GM12878 (cell line): Measurements from ENCODE around the gene ZNF554. TPM values are rescaled to one million over a fixed set of nuclear protein-coding genes. Genes with fewer than 3 reads are reported as not detected.

Source experiments
- ATAC-seq: fragments of 200-7000 bp; cut with Tn5 transposase; 3 replicates; pipeline ENCODE4 v1.9.1; 2020; ENCODE audit warnings: mild to moderate bottlenecking, moderate library complexity
- BruUV-seq: library from RNA; stranded (reverse); fragments of 400-500 nt; replicated peaks from 2 replicates; lab custom pipeline; 2021; lab: Mats Ljungman, UMichigan
- CTCF ChIA-PET: fragments of 300-600 bp; sonication (Branson Sonifier 250); formaldehyde crosslinking; extraction: SDS; loops from one replicate; lab custom pipeline; 2021; ENCODE audit warnings: inconsistent platforms; lab: Yijun Ruan, JAX
- POLR2A ChIA-PET: fragments of 350-600 bp; formaldehyde crosslinking; extraction: SDS; loops from one replicate; lab custom pipeline; 2021; ENCODE audit warnings: inconsistent platforms; lab: Charles Lee
- RAD21 ChIA-PET: fragments of 300-600 bp; sonication (Branson Sonifier 250); formaldehyde crosslinking; loops from one replicate; lab custom pipeline; 2023; ENCODE audit warnings: antibody characterized with exemption; ENCODE audit not compliant: unreplicated experiment; lab: Charles Lee
- SMC1A ChIA-PET: fragments of 300-600 bp; sonication (Branson Sonifier 250); formaldehyde crosslinking; loops from one replicate; lab custom pipeline; 2023; ENCODE audit not compliant: unreplicated experiment, uncharacterized antibody; lab: Charles Lee
- DNase-seq: peaks from one replicate; pipeline ENCODE4 v3.0.0-alpha.2; 2011; ENCODE audit warnings: low read depth, low spot score
- FAIRE-seq: peaks from 3 replicates; lab custom pipeline; 2011; peaks lifted over from hg19 to GRCh38; lab: Jason Lieb, UNC
- H2AFZ ChIP-seq: 2 replicates; pipeline ENCODE4 v1.6.0; 2011; ENCODE audit warnings: low read depth, low read length, control low read depth; ENCODE audit not compliant: control insufficient read depth
- H3K27ac ChIP-seq: 2 replicates; pipeline ENCODE4 v1.5.1; 2011; ENCODE audit warnings: control low read depth; ENCODE audit not compliant: control insufficient read depth, insufficient read depth
- H3K27me3 ChIP-seq, 2 experiments: replicated peaks in 1 of 2; 2 replicates each; pipeline versions ENCODE4 v1.6.0 to v1.6.1; 2011; ENCODE audit warnings: low read length in 1 of 2; ENCODE audit not compliant: control insufficient read depth in 2 of 2, insufficient read depth in 2 of 2
- H3K36me3 ChIP-seq, 2 experiments: 2 replicates each; pipeline ENCODE4 v1.5.1; 2011; ENCODE audit warnings: low read length in 1 of 2; ENCODE audit not compliant: control insufficient read depth in 2 of 2, insufficient read depth in 2 of 2
- H3K4me1 ChIP-seq: 2 replicates; pipeline ENCODE4 v1.6.1; 2011; ENCODE audit warnings: mild to moderate bottlenecking, low read length, moderate library complexity, mixed read lengths; ENCODE audit not compliant: control insufficient read depth, insufficient read depth
- H3K4me2 ChIP-seq: 2 replicates; pipeline ENCODE4 v1.6.0; 2011; ENCODE audit warnings: control low read depth; ENCODE audit not compliant: control insufficient read depth, insufficient read depth
- H3K4me3 ChIP-seq: fragments of 200-600 bp; sonication (generic); 2 replicates; pipeline ENCODE4 v1.5.1; 2016
- H3K79me2 ChIP-seq: 2 replicates; pipeline ENCODE4 v1.6.0; 2011; ENCODE audit warnings: low read length; ENCODE audit not compliant: control insufficient read depth, insufficient read depth
- H3K9ac ChIP-seq: 2 replicates; pipeline ENCODE4 v1.8.0; 2011; ENCODE audit warnings: low read length, control low read depth, mixed read lengths; ENCODE audit not compliant: control insufficient read depth, insufficient read depth
- H3K9me3 ChIP-seq: replicated peaks from 3 replicates; pipeline ENCODE4 v1.5.1; 2011; ENCODE audit warnings: mild to moderate bottlenecking, low read length; ENCODE audit not compliant: control insufficient read depth, insufficient read depth
- H4K20me1 ChIP-seq: 2 replicates; pipeline ENCODE4 v1.6.0; 2011; ENCODE audit not compliant: control insufficient read depth, insufficient read depth
- EZH2 ChIP-seq: IDR thresholded peaks from 2 replicates; pipeline ENCODE4 v1.6.1; 2012; ENCODE audit warnings: low read depth, mild to moderate bottlenecking, control low read depth, inconsistent platforms, low read length, borderline replicate concordance; ENCODE audit not compliant: control insufficient read depth
- IKZF2 ChIP-seq, 2 experiments: fragments of 450-650 bp; IDR thresholded peaks; 2 replicates each; pipeline ENCODE4 v1.6.1; 2017; ENCODE audit warnings: mild to moderate bottlenecking in 2 of 2, moderate library complexity in 2 of 2
- KDM1A ChIP-seq: fragments of 200-600 bp; sonication (generic); IDR thresholded peaks from 2 replicates; pipeline ENCODE4 v1.6.1; 2016; ENCODE audit warnings: borderline replicate concordance
- MTA2 ChIP-seq: fragments of 450-650 bp; IDR thresholded peaks from 2 replicates; pipeline ENCODE4 v1.6.1; 2016; ENCODE audit warnings: low read depth, mild to moderate bottlenecking, moderate library complexity
- NR2C1 ChIP-seq: fragments of 450-650 bp; IDR thresholded peaks from 2 replicates; pipeline ENCODE4 v1.6.1; 2017; ENCODE audit warnings: antibody characterized with exemption, mild to moderate bottlenecking, moderate library complexity
- NRF1 ChIP-seq: conservative IDR thresholded peaks from 2 replicates; pipeline ENCODE4 v1.6.1; 2011; ENCODE audit warnings: mild to moderate bottlenecking, low read depth, low read length, improper control_type of control experiment
- SP1 ChIP-seq: IDR thresholded peaks from one replicate; pipeline ENCODE4 v1.6.1; 2011; ENCODE audit warnings: low read depth, low read length
- ZNF207 ChIP-seq: fragments of 450-650 bp; IDR thresholded peaks from 2 replicates; pipeline ENCODE4 v1.6.1; 2014; ENCODE audit warnings: antibody characterized with exemption, mild to moderate bottlenecking, borderline replicate concordance
- ZNF622 ChIP-seq: fragments of 450-650 bp; IDR thresholded peaks from 2 replicates; pipeline ENCODE4 v1.6.1; 2017; ENCODE audit warnings: mild to moderate bottlenecking, inconsistent platforms
- WGBS: methylation state at CpG from one replicate; pipeline ENCODE4 v1.1.6; 2016; ENCODE audit warnings: low lambda C conversion rate; ENCODE audit not compliant: insufficient replicate concordance, insufficient coverage; ENCODE audit errors: missing lambda C conversion rate; 5-methylcytosine and 5-hydroxymethylcytosine counted together
- in situ Hi-C: fragments of 300-500 bp; cut with MboI; formaldehyde crosslinking; loops from 9 replicates; pipeline ENCODE4 v1.14.3; 2018; ENCODE audit warnings: mixed read lengths
- intact Hi-C: fragments of 100-400 bp; cut with micrococcal nuclease; formaldehyde crosslinking; loops from one replicate; pipeline ENCODE4 v1.14.2; 2022; ENCODE audit not compliant: unreplicated experiment
- polyA plus RNA-seq, 11 experiments: library from polyadenylated mRNA; depleted of rRNA in 4 of 11; unstranded in 6 of 11; stranded (reverse) in 5 of 11; fragments of >200 nt; fragmentation: Nextera tagmentation in 4 of 11; fragmentation: Illumina TruSeq in 1 of 11; extraction: Ambion mirVana in 4 of 11; extraction: Trizol in 1 of 11; gene quantifications; 1 replicate in 1 of 11; 2 replicates in 10 of 11; pipeline versions ENCODE4 v1.2.1 to v1.2.3, GENCODE V29; 2011 to 2016; ENCODE audit warnings: inconsistent platforms in 2 of 11, missing spikeins in 2 of 11, low read depth in 1 of 11
- total RNA-seq, 4 experiments: library from RNA; depleted of rRNA in 3 of 4; stranded (reverse); fragments of >200 nt in 3 of 4; fragmentation: Illumina TruSeq in 1 of 4; extraction: Trizol in 1 of 4; gene quantifications; 2 replicates each; pipeline versions ENCODE4 v1.2.1 to v1.2.3, GENCODE V29; 2013 to 2021
- TF ChIP-seq, protein P1 (sequence below): fragments of 450-650 bp; IDR thresholded peaks from 2 replicates; pipeline ENCODE4 v1.6.1; 2016; ENCODE audit warnings: mild to moderate bottlenecking

The ZNF554 gene
- total and polyA plus RNA-seq, 10 of the 15 experiments (the other 5 are each of a cell fraction or from before 2014, with no cell fraction given) = 0.19 to 2.1 (median 1.4) TPM

DNA sequence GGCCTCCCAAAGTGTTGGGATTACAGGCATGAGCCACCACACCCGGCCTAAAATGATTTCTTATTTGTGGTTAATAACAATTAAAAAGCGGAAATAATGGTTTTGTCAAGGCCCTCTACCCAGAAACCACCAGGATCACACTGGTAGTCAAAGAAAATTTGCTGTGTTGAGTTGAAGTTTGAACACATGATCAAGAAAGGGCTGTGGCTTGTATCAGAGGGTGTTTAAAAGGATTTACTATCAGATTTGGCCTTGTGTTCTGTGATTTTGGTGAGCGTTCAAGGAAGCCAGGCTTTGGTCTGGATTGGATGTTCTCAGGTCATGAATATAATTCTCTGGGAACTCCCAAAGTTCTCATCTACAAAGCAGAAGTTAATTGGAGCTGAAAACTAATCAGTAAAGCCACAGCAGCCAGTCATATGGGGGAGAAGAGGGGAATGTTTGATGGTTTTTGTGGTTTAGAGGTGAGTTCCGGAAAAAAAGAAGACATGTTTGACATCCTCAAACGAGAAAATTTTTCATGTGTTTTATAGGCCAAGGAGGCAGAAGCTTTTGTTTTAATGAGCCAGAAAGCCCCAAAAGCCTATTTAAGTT, 36.9 kb downstream of the ZNF554 start (continued):
- TF ChIP-seq, protein P1, sequence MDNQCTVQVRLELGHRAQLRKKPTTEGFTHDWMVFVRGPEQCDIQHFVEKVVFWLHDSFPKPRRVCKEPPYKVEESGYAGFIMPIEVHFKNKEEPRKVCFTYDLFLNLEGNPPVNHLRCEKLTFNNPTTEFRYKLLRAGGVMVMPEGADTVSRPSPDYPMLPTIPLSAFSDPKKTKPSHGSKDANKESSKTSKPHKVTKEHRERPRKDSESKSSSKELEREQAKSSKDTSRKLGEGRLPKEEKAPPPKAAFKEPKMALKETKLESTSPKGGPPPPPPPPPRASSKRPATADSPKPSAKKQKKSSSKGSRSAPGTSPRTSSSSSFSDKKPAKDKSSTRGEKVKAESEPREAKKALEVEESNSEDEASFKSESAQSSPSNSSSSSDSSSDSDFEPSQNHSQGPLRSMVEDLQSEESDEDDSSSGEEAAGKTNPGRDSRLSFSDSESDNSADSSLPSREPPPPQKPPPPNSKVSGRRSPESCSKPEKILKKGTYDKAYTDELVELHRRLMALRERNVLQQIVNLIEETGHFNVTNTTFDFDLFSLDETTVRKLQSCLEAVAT = peak; percentile 79; the same call in 1 of the 2 replicates
- TF ChIP-seq SP1 = no peak
- peak; percentile 87 for TF ChIP-seq MTA2

DNA sequence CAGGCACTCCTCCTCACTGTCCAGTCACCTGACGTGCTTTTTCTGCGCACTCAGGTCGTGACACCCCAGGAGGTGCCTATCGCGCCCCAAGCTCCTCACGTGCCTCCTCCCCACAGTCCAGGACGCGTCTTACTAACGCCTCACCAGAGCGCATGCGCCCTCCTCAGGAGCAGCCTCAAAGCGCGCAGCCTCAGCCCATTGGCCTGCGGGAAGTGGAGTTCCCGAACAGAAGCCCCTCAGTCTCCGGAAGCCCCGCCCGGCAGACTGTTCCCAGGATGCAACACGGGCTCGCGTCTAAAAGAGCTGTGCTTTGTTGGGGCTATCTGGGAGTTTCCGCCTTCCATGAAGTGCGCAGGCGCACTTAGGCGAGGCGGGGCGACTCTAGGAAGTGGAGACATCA, 39.2 kb downstream of the ZNF554 start:
- ChIA-PET SMC1A (no interaction called here), CTCF (no interaction called here), POLR2A (no interaction called here)
- H3K9me3 ChIP-seq = peaks cover 16% of the 10 kb centered on the region
- no peak for DNase-seq
- no peaks in the 10 kb centered on the region for H3K27me3 ChIP-seq
- H3K4me2 ChIP-seq = no peak overlapping the region
- BruUV-seq = no TSS peak
- H3K27ac ChIP-seq = no peak overlapping the region
- H3K9ac ChIP-seq = no peak overlapping the region
- ATAC-seq = no peak
- H3K36me3 ChIP-seq = no peaks in the 10 kb centered on the region
- FAIRE-seq = no peak
- no peak for TF ChIP-seq ZNF207
- TF ChIP-seq NR2C1 = no peak
- no peak for TF ChIP-seq NRF1
- TF ChIP-seq EZH2 = no peak
- no peak for TF ChIP-seq IKZF2 (IDR thresholded peaks at IDR 0.05)
- TF ChIP-seq KDM1A = no peak
- TF ChIP-seq ZNF622 = no peak
- TF ChIP-seq, all 136 proteins: peak for 0
- no peaks in the 10 kb centered on the region for H3K79me2 ChIP-seq
- H4K20me1 ChIP-seq = no peaks in the 10 kb centered on the region
- H3K4me1 ChIP-seq = no peaks in the 10 kb centered on the region
- in situ Hi-C loops = no loop called here
- no peak overlapping the region for H3K4me3 ChIP-seq
- WGBS = 88% methylated on average over 27 of the region's 27 CpGs
- intact Hi-C loops = no loop called here
- no peak overlapping the region for H2AFZ ChIP-seq
- RAD21 ChIA-PET = no interaction called here
